A172 (cell line): ENCODE results near the gene WDR11. TPM values are rescaled to one million over a fixed set of nuclear protein-coding genes. Genes with fewer than 3 reads are reported as not detected.

ENCODE experiments used
- DNase-seq: peaks from one replicate; pipeline ENCODE4 v3.0.0-alpha.2; 2015; ENCODE audit warnings: low spot score
- total RNA-seq: library from RNA; depleted of rRNA; stranded (reverse); fragments of >200 nt; shearing (Covaris generic); gene quantifications from 2 replicates; pipeline ENCODE4 v1.2.3, GENCODE V29; 2014

WDR11 gene
- total RNA-seq, 1 experiment from 2014 or later, result 72.4 TPM

DNA sequence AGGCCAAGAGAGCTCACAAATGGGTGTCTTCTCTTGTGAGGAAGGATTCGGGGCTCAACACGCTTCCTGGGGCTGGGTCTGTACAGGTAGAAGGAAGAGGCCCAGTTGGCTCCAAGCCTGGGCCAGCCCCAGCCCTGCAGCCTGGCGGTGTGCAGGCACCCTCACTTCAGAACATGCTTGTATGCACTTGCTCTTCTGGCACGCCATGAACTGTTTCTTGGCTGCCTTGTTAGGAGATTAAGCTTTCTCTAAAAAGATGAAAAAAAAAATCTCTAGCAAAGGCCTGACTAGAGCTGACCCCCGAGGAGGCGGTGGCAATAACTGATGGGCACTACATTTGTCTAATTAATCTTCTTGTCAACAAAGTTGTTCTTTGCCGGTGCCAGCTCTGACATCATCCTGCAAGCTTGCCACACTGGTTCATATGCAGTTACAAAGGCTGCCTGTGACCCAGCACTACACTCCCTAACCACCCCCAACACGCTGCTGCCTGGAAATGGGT lies 94.7 kb downstream of the WDR11 start:
- DNase-seq, result no peak

DNA sequence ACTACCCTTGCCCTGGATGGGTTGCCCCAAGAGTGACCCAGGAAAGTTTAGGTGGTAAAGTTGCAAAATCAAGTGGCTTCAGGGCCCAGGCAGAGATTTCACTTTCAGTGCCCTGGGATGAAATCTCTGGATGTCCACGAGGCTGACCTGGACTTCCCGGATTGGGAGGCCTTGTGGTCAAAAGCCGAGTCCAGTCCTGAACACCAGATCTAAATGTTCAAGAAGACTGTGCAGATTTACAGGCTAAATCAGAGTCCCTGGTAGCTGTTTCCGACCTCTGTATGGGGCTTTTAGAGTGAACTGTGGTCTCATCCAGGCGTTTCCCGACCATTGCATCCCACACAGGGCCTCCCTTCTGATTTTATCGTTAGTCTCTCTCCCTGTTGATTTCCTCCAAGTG lies 95.3 kb downstream of the WDR11 start:
- no peak for DNase-seq

DNA sequence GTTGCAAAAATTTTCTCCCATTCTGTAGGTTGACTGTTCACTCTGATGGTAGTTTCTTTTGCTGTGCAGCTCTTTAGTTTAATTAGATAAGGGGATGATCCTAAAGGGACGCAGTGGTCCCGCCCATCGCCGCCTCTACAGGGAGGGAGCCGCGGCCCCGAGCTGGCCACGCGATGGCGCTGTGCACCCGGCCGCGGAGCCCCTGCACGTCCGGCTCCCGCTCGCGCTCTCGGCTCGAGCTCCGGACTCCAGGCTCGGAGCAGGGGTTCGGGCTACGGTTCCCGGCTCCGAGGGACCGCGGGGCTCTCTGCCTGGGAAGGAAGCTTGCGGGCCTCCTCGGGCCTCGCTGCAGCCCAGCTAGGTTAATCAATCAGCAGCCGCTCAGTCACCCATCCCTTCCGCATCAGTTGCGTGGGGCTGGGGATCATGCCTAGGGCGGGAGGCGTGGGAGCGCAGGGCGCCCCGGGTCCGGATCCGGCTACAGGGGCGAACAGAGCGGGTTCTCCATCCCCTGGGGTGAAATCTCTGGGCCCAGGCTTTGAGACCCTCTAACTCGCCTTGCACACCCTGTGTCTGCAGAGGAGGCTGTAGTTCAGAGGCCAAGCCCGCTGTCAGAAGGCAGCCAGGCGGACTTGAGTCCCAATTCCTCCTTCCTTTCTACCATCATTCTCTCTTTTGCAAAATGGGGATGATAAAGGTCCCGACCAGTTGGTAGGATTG lies 97.9 kb downstream of the WDR11 start:
- DNase-seq, result no peak

DNA sequence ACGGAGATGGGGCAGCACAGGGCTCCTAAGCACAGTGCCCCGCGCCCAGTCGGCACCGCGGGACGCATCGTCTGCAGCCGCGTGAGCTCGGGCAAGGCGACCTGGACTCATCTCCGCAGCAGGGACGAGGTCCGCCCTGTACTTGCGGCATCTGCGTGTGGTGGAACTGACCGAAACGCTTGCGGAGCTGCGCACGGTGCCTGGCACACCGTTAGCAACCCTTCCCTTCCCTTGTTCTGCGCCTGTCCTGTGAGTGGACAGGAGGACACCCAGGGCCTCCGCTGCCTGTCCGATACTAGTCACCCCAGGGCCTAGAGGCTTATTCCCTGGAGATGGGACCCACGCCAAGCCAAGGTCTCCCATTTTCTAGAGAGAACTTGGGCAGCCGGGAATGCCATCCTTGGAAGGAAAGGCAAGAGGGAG lies 98.5 kb downstream of the WDR11 start:
- no peak for DNase-seq

DNA sequence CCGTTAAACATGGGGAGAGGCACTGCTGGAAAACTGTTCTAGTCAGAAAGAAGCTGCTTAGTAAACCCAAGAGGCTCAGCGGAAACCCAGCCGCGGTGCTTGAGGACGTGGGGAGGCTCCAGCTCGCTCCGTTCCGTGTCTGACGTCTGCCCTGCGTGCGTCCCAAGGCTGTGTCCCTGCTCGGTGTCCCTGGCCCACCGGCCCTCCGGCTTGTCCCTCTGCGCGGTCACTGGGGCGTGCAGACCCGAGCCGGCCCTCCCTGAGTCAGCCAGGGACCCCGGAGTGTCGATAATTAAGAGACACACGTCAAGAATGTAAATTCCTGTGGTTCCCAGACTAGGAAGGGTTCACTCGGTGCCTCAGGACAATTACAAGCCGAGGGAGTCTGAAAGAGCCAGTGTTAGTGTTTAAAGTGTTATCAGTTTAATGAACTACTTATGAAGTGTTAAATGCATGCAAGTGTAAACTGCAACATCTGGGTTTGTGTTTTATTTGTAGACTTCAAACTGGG lies 98.9 kb downstream of the WDR11 start:
- DNase-seq, result no peak

DNA sequence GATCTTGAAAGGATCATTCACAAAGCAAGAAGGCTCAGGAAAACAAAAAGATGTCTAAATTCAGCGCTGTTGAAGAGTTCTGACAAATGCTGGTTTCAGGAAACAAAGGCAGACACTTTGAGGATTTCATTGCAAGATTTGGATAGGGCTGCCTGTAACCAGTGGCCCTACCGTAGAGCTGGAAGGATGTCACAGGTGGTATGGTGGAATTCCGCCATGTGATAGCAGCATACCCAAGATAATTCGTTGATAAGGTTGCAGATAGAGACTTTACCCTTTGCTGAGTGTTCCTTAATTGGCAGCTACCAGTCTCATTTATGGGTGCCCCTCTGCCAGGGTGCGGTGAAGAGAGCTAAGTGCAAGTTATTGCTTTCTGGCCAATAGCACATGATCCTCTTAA lies 100.1 kb downstream of the WDR11 start:
- DNase-seq, result no peak

DNA sequence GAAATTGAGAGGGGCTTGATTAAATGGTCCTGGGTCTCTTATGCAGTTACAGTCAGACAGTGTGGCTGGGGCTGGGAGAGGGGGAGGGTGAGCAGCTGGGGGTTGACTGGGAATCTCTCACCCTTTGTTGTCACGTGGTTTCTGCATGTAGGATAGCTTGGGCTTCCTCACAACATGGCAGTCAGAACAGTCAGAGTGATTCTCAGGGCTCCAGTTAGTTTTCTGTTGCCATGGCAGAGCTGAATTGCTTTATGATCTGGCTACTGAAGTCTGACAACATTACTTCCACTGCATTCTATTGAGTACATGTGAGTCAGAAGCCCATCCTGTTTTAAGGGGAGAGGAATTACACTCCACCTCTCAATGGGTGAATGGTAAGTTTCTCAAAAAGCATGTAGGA lies 102.7 kb downstream of the WDR11 start:
- DNase-seq, result no peak
